Tongue (tissue), 2 donors: ENCODE results near the gene TGFBR1. TPM values are rescaled to one million over a fixed set of nuclear protein-coding genes. Genes with fewer than 3 reads are reported as not detected.
"Not testable (repeated sequence)": the region's sequence is repeated elsewhere in the genome, so short reads cannot be mapped to it uniquely, and the experiment has no call there.

Experiments used
- DNase-seq: peaks from one replicate; pipeline ENCODE4 v3.0.0-alpha.2; 2015
- total RNA-seq: library from RNA; depleted of rRNA; stranded (reverse); fragments of >200 nt; gene quantifications from one replicate; pipeline ENCODE4 v1.2.3, GENCODE V29; 2014

The TGFBR1 gene
- total RNA-seq, 1 donor from 2014 or later = 62.0 TPM

DNA sequence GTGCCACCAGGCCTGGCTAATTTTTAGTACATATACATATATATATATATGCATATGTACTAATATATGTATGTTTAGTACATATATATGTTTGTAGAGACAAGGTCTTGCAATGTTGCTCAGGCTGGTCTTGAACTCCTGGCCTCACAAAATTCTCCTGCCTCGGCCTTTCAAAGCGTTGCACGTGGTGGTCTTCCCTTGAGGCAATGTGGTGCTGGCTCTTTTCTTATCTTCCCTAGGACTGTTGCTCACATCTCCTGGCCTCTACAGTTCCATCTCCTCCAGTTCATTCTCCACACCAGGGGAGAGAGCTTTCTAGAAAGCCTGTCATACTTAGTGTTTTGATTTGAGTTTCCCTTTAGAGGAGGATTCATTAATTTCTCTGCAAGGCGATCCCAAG lies 28.9 kb upstream of the TGFBR1 start:
- DNase-seq = no peak

DNA sequence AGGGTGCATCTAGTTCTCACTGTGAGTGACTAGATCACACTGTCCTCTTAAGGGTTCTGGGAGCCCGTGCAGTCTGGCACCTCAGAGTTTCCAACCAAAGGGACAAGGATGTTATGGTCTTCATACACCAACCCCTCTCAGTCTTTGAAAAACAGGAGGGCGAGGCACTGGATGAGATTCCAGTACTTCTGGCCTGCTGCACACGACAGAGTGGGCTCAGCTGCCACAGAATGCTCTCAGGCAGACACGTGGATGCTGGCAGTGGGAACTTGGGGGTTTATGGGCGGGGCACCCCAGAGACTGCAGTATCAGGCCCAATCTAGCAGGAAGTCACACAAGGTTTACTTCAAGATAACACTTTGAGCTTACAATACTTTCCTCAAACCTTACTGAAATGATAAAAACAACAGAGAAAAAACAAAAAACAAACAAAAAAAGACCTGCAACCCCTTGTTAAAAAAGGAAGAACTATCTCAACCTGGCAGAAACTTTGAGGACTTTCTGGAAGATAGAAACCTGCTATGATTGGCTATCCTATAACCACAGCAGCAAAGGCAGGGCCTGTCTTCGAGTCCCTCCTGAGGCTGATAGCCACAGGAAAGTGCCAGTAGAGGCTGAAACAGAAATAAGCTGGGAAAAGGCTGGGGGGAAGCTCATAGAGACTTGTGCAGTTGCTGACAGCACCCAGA lies 28.3 kb upstream of the TGFBR1 start:
- peak; percentile 36 for DNase-seq

DNA sequence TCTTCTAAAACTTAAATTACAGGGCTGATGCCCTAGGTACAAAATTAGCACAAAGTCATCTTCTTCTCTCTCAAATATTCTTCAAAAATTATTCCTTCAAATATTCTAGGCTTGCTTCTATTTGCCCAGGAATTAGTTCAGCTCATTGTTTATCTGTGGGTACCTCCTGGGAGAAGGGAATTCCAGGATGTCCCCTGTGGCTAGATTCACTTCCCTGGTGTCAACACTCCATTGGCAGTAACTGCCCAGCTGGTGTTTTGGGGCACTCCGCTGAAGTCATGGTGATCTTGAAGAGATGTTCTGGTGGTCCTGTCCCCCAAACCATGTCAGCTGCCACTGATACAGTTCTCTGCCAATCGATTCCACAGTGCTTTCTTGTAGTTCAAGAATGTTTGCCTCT lies 26.2 kb upstream of the TGFBR1 start:
- no peak for DNase-seq

DNA sequence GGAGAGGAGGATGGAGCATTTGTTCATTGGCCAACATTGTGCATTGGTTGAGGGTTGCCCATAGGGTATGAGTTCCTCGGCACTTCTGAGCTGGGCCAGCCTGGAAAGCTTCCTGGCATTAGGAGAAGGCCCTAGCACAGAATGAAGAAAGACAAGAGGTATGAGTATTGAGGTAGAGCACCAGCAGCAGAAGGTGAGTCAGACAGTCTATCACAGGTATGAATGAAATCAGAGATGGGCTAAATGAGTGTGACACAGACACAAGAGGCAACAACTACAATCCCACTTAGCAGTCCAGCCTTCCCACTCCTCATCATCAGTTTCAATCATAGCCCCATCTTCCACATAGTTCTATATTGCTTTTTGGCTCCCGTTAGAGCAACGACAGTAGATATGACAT lies 25.4 kb upstream of the TGFBR1 start:
- DNase-seq = no peak

DNA sequence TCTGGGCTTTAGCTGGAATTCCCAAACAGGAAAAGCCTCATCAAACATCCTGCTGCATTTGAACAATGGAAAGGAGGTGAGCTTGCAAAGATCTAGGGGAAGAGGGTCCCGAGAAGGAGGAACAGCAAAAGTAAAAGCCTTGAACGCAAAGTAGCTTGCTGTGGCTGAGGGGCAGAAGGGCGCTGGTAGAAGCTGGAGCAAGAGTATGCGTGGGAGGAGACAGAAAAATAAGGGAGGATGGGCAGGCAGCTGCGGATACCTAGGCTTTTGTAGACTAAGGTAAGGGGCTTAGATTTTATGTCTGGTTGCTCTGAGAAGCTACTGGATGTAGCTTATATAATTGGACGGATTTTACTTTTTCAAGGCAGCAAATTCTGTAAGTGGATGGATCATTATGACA lies 21.9 kb upstream of the TGFBR1 start:
- DNase-seq = no peak

DNA sequence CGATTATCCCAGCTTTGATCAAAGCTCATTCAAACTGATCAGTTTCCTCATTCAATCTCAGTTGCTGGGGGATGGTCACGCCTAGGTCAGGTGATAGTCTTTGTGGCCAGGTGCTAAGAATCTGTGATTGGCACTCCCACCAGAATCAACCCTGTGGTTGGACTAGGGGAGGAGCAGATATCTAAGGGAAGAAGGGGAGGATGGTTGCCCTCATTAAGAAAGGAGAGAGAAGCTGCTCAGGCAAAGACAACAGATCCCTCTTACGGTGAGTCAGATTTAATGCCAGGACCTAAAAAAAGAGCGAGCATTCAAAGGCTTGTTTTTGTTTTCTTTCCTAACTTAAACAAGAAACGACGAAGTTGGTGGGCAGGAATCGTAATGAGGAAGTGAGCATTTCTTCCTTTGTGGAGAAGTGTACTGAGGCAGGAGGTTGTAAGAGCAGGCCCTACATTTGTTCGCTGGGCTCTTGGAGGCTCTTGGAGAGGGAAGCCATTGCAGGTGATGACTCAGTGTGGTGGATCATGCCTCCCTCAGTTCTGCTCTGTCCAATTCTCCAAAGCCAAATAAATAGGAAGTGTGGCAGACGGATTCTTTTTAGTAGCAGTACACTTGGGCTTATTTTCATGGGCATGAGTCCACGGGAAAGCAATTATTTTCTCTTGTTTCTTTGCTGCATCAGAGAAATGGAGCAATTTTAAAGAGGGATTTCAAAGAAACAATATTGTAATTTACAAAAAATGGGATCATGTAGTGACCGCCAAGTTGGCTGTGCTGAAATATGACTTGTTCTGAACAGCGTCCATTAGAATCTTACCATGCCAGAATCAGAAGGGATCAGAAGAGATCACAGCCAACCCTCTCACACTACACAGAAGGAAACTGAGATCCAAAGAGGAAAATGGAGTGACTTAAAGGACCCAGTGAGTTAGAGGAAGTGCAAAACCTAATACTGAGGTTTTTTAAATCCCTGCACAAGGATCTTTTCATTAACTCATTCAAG lies 18.7 kb upstream of the TGFBR1 start:
- no peak for DNase-seq

DNA sequence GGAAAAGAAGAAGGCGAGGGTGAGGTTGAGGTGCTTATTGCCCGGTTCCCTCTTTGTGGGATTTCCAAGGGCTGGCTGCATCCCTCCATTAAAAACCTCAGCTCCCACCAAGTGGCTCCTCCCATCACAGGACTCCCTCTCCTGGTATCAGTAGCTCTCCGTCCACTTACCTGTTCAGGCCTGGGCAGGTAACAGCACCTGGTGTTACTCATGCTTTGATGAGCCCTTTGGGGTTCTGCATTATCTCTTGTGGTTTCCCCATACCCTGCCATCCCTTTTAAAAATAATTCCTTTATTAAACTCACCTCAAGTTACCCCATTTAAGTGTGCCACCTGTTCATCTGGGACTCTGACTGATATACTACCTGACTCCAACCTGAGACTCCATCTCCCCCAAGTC lies 17.5 kb upstream of the TGFBR1 start:
- DNase-seq = no peak

DNA sequence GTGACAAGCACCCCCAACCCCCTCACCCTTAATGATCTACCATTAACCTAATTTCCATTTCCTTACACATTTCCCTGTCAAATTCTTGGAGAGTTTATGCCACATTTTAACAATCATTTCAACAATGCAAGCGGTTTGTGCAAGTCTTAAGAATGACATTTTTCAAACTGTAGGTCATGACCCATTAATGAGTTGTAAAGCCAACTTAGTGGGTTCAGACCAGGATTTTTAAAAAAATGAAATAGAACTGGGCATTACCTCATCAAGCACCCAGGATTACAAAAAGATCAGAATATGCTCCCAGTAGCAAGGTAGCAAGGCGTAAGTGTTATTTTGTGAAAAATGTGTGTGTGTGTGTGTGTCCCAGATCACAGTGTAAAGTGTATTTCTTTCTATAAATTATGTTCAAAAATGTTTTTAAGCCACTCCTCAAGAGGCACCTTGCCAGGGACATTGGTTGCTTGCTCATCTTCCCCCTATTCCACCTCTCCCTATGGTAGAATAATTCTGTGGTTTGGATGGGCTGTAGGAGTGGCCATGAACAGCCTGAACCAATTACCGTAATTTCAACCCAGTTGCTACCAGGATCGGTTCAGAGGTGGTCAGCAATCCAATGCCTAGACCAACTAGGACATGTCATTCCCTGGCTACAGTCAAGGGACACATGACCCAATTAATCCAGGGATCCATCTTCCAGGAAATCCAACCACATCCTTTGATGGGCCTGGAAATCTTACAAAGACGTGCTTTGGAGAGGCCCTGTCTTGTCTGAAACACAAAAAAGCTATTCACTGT lies 14.4 kb upstream of the TGFBR1 start:
- DNase-seq = no peak

DNA sequence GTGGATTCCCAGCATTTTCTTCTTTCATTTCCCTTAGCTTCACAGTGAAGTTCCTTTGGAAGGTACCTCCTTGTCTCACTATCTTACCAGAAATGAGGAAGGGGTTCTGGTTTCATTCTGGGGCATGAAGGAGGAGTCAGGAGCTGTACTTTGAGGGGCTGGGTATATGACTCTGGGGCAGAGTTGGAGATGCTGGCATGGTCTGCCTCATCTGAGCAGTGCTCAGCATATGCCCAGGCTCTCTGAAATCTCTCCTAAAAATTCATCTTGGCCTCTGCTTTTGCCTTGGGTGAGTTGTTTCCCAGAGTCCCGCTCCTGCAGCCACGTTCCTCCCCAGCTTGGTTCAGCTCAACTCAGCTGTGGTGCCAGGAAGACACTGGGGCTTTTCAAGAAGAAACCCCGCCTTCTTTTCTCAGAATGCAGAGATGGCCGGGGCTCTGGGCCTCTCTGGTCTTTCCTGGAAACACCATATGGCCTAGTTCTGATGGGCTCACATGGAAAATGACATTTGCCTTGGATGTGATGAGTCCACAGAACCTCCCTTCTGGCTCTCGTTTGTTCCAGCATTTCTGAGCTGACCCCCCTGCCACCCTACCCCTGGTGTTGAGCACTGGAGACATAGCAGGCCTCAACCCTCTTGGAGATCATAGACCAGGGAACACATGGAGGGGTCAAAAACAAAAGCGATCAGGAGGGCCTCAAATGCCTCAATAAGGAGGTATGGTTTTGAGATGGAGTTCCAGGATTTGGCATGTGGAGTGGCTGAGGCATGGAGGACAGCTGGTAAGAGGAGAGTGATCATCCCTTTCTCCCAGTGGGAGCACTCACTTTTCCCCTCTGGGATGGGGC lies 12.0 kb upstream of the TGFBR1 start:
- no peak for DNase-seq

DNA sequence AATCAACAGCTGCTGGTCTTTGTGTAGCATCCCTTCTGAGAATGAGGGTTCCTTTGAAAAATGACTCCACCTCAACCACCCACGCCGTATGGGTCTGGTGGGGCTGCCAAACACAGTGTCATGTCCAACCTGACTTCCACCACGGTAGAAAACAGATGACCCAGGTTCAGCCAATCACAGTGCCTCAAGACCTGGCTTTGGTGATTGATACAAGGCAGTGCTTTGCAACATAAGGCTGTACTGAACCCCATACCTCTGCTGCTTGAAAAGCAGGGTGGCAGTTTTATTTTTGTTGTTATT lies 11.5 kb upstream of the TGFBR1 start:
- no peak for DNase-seq

DNA sequence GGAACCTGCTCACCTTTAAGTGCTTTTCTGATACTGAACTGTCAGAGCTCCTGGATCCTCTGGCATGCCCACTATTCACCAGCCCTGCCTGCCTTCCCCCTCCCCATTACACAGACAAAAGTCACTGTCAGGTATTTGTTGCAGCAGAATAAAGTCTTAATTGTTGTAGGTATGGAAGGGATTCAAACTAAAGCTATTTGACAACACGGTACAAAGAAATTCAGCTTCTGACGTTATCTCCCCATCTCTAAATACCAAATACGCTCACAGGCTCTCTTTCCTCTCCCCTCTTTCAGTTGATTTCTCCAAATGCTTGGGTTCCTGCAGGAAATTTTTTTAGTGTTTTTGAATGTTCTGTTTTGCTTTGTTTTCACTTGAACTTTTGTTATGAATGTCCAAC lies 9.3 kb upstream of the TGFBR1 start:
- no peak for DNase-seq

DNA sequence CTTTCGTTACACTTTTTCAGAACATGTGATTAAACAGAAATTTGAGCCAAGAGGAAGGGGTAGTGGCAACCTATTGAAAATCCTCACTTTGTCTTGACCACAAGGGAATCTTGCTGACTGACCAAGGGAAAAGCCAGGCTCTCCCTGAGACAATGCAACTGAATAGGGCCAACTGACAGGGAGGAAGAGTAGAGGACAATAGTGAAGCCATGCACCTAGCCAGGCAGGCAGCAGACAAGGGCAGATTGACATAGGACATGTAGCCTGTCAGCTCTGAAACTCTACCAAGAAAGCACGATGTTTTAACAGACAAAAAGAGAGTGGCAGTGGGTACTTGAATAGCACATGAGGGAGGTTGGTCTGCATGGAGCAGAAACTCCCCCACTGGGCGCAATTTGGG lies 8.5 kb upstream of the TGFBR1 start:
- DNase-seq = no peak

DNA sequence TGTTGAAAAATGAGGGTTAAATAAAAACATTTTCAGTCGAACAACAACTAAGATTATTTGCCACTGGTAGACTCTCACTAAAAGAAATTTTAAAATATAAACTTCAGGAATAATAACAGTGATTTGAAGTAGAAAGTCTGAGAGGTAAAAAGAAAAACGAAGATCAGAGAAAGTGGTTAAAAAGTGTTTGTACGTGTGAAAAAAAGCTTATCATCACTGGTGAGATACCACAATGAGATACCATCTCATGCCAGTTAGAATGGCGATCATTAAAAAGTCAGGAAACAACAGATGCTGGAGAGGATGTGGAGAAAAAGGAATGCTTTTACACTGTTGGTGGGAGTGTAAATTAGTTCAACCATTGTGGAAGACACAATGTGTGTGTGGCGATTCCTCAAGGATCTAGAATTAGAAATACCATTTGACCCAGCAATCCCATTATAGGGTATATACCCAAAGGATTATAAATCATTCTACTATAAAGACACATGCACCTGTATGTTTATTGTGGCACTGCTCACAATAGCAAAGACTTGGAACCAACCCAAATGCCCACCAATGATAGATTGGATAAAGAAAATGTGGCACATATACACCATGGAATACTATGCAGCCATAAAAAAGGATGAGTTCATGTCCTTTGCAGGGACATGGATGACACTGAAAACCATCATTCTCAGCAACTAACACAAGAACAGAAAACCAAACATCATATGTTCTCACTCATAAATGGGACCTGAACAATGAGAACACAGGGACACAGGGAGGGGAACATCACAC lies 4.9 kb upstream of the TGFBR1 start:
- not testable (repeated sequence) for DNase-seq

DNA sequence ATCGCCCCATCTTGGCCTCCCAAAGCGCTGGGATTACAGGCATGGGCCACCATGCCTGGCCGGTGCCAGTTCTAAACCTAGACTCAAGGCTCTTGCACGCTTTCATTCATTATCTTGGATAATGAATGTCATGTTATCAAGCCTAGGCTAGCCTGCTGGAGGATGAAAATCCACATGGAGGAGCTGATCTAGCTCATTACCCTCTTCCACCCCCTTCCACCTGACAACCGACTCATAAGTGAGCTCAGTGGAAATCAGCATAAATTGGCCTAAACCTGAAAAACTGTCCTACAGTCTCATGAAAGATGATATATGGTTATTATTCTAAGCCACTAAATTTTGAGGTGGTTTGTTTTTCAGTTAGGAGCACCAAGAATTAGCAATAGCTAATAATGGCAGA lies 3.6 kb upstream of the TGFBR1 start:
- no peak for DNase-seq

DNA sequence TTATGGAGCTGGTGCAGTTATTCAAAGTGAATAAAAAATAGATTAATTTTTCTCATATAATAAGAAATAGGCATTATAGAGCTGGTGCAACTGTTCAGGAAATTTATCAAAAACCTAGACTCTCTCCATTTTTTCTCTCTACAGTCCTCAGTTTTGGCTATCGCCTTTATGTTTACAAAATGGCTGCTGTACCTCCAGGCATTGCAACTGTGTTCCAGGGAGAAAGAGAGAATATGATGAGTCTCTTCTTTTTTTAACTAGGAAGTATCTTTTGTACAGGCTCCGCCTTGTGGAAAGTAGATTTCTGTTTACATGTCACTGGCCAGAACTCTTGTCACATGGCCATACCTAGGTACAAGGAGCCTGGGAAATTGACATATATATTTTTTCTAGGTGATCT lies 3.1 kb upstream of the TGFBR1 start:
- DNase-seq = no peak

DNA sequence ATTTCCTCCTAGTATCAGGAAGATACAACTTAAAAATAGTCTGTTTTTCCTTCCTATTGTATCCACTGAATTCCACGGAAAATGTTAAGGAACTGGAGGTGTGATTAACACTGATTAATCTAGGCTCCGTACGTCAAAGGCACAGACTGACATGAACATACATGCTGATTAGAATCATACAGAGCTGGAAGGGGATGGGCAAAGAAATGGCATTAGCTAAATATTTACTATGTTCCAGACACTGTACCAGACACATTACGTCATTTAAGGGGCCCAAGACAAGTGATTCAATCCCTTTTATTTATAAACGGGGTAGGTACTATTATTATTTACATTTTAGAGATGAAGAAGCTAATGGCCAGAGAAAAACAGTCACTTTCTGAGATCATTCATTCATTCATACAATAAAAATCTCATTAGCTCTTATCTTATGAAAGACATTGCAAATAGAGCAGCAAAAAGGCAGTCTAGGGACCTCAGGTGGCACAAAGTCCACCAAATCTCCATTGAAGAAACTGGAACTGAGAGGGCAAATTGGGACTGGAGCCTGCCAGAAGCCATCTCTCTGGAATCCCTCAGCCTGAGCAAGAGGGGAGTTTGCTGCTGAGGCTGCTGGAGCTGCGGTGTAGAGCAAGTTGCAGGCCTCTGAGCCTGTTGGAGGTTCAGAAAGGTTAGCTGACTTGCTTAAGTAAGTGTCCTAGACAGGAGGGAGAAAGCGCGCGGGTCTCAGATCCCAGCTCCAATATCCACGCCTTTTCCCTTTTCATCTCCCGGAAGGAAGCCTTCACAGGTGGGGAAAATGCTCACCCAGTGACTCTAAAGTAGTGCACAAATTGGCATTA lies 1.6 kb upstream of the TGFBR1 start:
- no peak for DNase-seq

DNA sequence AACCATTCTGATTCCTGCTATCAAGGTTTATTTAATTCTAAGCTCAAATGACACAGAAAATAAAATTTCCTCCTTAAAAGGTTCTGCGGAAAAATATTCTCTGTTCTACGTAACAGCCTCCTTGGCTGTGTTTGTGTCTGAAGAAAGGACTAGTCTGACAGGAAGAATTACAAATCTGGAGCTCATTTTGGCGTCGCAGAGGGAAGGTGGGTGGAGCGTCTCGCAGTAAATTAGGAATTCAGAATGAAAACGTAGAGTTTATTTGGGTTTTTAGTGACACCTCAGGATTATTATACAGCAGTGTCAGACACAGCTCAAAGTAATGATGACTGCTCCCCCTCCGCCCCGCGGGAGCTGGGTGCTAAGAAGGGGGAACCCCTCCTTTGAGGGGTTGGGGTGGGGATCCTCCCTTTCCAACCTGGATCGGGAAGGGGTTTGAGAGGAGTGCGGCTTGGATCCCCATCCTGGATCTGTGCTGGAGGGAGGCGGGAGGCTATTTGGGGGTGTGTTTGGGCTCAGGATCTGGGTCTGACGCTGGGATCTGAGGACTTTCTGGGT lies 933 bp upstream of the TGFBR1 start:
- DNase-seq = peak; percentile 76

DNA sequence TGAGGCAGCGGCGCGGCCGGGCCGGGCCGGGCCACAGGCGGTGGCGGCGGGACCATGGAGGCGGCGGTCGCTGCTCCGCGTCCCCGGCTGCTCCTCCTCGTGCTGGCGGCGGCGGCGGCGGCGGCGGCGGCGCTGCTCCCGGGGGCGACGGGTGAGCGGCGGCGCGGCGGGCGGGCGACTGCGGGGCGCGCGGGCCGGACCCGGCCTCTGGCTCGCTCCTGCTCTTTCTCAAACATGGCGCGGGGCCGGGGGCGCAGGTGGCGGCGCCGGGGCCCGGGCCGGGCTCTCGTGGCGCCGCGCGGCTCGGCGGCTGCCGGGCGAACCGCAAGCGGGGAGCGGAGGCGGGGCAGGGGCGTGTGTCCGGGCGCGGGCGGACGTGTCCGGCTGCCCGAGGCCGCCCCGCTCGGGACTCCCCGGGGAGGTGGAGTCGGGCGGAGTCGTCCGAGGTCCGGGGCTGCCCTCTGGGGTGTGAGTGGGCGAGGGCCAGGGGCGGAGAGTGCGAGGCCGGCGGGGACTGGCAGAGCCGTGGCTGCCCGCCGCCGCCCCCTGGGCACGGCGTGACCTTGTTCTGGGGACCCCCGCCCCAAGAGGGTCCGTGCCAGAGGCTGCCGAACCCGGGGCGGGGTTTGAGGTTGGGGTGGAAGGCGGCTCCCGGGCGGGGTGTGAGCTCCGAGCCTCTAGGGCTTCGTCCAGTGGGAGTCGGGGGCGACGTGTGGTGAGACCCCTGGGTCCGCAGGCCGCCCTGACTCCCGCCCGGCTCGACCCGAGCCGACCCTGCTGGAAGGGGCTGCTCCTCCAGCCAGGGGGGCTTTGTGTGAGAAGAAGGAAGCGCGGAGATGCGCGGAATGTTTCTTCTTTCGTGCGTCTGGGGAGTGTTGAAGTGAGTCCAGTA lies 485 bp downstream of the TGFBR1 start:
- DNase-seq = peak; percentile 71

DNA sequence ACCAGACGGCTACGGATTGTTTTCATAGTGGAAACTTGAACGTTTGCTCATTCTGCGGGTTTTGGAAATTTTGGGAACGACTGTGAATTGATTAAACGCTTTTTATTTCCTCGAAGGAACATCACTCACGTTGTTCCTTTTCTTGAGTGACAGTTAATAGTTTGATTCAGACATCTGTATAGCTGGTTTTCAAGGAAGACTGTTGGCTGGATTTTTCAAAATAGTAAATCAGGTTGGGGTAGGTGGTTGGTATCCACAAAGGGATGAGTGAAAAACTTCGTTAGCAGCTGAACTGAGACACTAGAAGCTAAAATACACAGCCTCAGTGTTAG lies 1.1 kb downstream of the TGFBR1 start:
- DNase-seq = no peak
